ENCODE results near the gene MTO1. TPM values are rescaled to one million over a fixed set of nuclear protein-coding genes. Genes with fewer than 3 reads are reported as not detected.
A peak's percentile ranks its signal among the peaks of the same experiment; 100 is the strongest.

MTO1 gene
- polyA plus RNA-seq, 3 donors = 8.0 to 22.8 (median 14.4) TPM

GRCh38 chr6:73421534-73421933, 40.0 kb upstream of the MTO1 start:
- intact Hi-C loops (cut with micrococcal nuclease) = no loop called here
- H4K20me1 ChIP-seq (ENCODE audit: insufficient read depth, low read length) = peaks cover 33% of the 10 kb centered on the region
- H3K9me3 ChIP-seq (replicated peaks in 1 of 2; ENCODE audit: control insufficient read depth in 1 of 2, insufficient read depth in 1 of 2, low read length in 2 of 2) = no peaks in the 10 kb centered on the region
- no peak for TF ChIP-seq CTCF (IDR thresholded peaks at IDR 0.05)
- H3K9ac ChIP-seq (ENCODE audit: insufficient read depth, low read length, poor library complexity, severe bottlenecking) = no peak overlapping the region
- Mint-ChIP-seq H3K27me3 (ENCODE audit: low read depth in 3 of 3) (no peaks in the 10 kb centered on the region), H3K27ac (peak overlapping the region in 5 of 7 donors; percentile 37 to 90 (median 88)), H3K4me3 (no peak overlapping the region), H3K4me1 (peaks cover 15% of the 10 kb centered on the region), H3K9me3 (peaks cover 0 to 2% (median 0%) of the 10 kb centered on the region in 7 donors), H3K36me3 (peaks cover 57 to 83% of the 10 kb centered on the region in 2 donors)
- H3K27me3 ChIP-seq (ENCODE audit: control insufficient read depth in 2 of 2, insufficient read depth in 2 of 2, low read length in 2 of 2) = no peaks in the 10 kb centered on the region
- no peak overlapping the region for H2AFZ ChIP-seq (ENCODE audit: insufficient read depth, low read depth, low read length, poor library complexity, severe bottlenecking)
- no peak for DNase-seq
- WGBS (ENCODE audit: insufficient coverage) = 100% methylated on average over 1 of the region's 2 CpGs
- H3K27ac ChIP-seq (ENCODE audit: low read depth in 1 of 2, low read length in 2 of 2) = peak overlapping the region in 1 of 2 donors; percentile 73
- H3K79me2 ChIP-seq (ENCODE audit: insufficient read depth, low read length) = peaks cover 6% of the 10 kb centered on the region
- no peak overlapping the region for H3K4me2 ChIP-seq (replicated peaks; ENCODE audit: extremely low read depth, low read length, poor library complexity, severe bottlenecking)
- H3K4me1 ChIP-seq (ENCODE audit: control insufficient read depth in 1 of 2, insufficient read depth in 2 of 2, low read length in 2 of 2) = peaks cover 12 to 20% of the 10 kb centered on the region in 2 donors
- no peak overlapping the region for H3K4me3 ChIP-seq (replicated peaks in 1 of 3; ENCODE audit: low read depth in 2 of 3, low read length in 3 of 3)
- peaks cover 43 to 85% of the 10 kb centered on the region in 2 donors for H3K36me3 ChIP-seq (replicated peaks in 1 of 2; ENCODE audit: control insufficient read depth in 1 of 2, insufficient read depth in 2 of 2, low read length in 2 of 2)

GRCh38 chr6:73435236-73435635, 26.3 kb upstream of the MTO1 start:
- intact Hi-C loops (cut with micrococcal nuclease) = no loop called here
- no peaks in the 10 kb centered on the region for H3K27me3 ChIP-seq (ENCODE audit: control insufficient read depth in 2 of 2, insufficient read depth in 2 of 2, low read length in 2 of 2)
- peaks cover 61 to 85% of the 10 kb centered on the region in 2 donors for H3K36me3 Mint-ChIP-seq
- no peak overlapping the region for H3K9ac ChIP-seq (ENCODE audit: insufficient read depth, low read length, poor library complexity, severe bottlenecking)
- DNase-seq = no peak
- no peak overlapping the region for H2AFZ ChIP-seq (ENCODE audit: insufficient read depth, low read depth, low read length, poor library complexity, severe bottlenecking)
- no peak overlapping the region for H3K27ac ChIP-seq (ENCODE audit: low read depth in 1 of 2, low read length in 2 of 2)
- no peaks in the 10 kb centered on the region for H3K9me3 Mint-ChIP-seq
- WGBS (ENCODE audit: insufficient coverage) = no CpG with 5 or more reads among the region's 3 CpGs
- no peak for TF ChIP-seq CTCF (IDR thresholded peaks at IDR 0.05)
- peaks cover 96% of the 10 kb centered on the region for H3K79me2 ChIP-seq (ENCODE audit: insufficient read depth, low read length)
- H3K4me3 Mint-ChIP-seq = no peak overlapping the region
- H3K9me3 ChIP-seq (replicated peaks in 1 of 2; ENCODE audit: control insufficient read depth in 1 of 2, insufficient read depth in 1 of 2, low read length in 2 of 2) = no peaks in the 10 kb centered on the region
- peak overlapping the region in 1 of 7 donors; percentile 30 for H3K27ac Mint-ChIP-seq
- peaks cover 70 to 92% of the 10 kb centered on the region in 2 donors for H3K36me3 ChIP-seq (replicated peaks in 1 of 2; ENCODE audit: control insufficient read depth in 1 of 2, insufficient read depth in 2 of 2, low read length in 2 of 2)
- H3K4me2 ChIP-seq (replicated peaks; ENCODE audit: extremely low read depth, low read length, poor library complexity, severe bottlenecking) = no peak overlapping the region
- H3K4me1 ChIP-seq (ENCODE audit: control insufficient read depth in 1 of 2, insufficient read depth in 2 of 2, low read length in 2 of 2) = no peaks in the 10 kb centered on the region
- H3K4me3 ChIP-seq (replicated peaks in 1 of 3; ENCODE audit: low read depth in 2 of 3, low read length in 3 of 3) = no peak overlapping the region
- H3K4me1 Mint-ChIP-seq = no peaks in the 10 kb centered on the region
- H3K27me3 Mint-ChIP-seq (ENCODE audit: low read depth in 3 of 3) = no peaks in the 10 kb centered on the region
- peaks cover 96% of the 10 kb centered on the region for H4K20me1 ChIP-seq (ENCODE audit: insufficient read depth, low read length)
